Stimulated activated CD8-positive, alpha-beta memory T cell treated with anti-CD3 and anti-CD28 coated beads, Interleukin-7, amount 100 ng/mL, for 48 hours (primary cell): ENCODE results near the gene RFX6.
"Not testable (repeated sequence)": the region's sequence is repeated elsewhere in the genome, so short reads cannot be mapped to it uniquely, and the experiment has no call there.

Experiments used
- DNase-seq, 2 donors: peaks; one replicate each; pipeline ENCODE4 v3.0.0-alpha.2; 2020; ENCODE audit warnings: low read depth in 1 of 2; ENCODE audit errors: extremely low read depth in 1 of 2

Gene RFX6, protein sequence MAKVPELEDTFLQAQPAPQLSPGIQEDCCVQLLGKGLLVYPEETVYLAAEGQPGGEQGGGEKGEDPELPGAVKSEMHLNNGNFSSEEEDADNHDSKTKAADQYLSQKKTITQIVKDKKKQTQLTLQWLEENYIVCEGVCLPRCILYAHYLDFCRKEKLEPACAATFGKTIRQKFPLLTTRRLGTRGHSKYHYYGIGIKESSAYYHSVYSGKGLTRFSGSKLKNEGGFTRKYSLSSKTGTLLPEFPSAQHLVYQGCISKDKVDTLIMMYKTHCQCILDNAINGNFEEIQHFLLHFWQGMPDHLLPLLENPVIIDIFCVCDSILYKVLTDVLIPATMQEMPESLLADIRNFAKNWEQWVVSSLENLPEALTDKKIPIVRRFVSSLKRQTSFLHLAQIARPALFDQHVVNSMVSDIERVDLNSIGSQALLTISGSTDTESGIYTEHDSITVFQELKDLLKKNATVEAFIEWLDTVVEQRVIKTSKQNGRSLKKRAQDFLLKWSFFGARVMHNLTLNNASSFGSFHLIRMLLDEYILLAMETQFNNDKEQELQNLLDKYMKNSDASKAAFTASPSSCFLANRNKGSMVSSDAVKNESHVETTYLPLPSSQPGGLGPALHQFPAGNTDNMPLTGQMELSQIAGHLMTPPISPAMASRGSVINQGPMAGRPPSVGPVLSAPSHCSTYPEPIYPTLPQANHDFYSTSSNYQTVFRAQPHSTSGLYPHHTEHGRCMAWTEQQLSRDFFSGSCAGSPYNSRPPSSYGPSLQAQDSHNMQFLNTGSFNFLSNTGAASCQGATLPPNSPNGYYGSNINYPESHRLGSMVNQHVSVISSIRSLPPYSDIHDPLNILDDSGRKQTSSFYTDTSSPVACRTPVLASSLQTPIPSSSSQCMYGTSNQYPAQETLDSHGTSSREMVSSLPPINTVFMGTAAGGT

DNA sequence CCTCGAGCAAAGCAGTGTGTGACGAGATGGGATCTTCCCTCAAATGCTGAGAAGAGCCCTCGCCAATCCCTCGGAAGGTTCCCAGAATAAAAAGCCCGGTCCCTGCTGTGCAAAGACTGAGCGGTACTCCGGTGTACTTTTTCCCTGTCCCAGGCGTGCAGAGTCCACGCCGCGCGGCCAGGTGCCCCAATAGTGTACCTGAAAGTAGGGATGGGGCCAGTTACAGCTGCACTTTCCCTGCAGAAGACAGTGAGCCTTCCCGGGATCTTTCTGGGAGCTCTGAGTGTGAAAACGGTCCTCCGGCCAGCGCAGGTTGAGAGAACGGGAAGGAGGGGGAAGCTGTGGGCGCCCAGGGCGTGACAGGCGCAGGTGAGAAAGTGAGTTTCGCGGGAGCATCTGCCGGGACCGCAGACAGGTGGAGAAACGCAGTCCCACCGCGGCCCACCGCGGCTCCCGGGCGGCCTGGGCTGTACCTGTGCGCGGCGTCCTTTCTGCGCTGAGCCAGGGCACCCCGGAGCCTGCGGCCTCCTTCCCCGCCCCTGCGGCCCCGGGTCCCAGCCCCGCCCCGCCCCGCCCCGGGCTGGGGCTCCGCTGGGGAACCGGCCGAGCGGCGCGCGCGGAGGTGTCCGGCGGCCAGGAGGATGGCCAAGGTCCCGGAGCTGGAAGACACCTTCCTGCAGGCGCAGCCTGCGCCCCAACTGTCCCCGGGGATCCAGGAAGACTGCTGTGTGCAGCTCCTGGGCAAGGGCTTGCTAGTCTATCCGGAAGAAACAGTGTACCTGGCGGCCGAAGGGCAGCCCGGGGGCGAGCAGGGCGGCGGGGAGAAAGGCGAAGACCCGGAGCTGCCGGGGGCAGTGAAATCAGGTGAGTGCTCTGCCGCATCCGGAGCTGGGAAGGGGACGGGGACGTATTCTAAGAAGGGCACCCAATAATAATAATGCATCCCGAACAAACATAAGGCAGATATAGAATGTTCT, at the start of gene RFX6:
Gene RFX6, plus strand, starts transcription at position 608 of the 977 bp plus-strand sequence. Its CDS starts 34 bp downstream, at position 642.
- no peak for DNase-seq

DNA sequence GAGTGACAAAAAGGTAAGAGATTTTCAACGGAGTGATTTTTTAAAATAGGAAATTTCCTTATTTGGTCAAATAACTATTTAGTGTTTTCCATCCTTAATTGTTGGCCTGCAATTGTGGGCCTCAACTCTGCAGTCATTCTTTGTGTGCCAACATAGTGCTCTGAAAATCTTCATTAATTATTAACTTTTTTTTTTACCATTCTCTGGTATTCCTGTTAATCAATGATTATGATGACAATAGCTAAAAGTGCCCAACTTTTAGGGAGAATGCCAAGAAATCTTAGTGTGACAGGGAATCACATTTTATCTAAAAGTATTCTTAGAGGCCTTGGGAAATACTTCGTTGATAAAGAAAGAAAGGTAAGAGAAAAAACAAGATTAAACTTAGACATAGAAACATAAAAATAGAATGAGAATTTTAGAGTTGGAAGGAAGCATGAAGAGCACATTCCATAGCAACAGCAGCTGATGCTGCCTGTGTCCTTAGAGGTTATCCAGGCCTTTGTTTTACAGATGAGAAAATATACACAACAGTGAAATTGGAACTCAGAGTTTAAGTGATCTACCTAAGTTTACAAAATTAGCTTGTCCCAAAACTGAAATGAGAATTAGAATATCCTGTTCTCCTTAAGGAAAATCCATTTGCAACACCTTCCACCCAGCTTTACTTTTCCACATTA, 49.3 kb upstream of the RFX6 start:
- no peak for DNase-seq

DNA sequence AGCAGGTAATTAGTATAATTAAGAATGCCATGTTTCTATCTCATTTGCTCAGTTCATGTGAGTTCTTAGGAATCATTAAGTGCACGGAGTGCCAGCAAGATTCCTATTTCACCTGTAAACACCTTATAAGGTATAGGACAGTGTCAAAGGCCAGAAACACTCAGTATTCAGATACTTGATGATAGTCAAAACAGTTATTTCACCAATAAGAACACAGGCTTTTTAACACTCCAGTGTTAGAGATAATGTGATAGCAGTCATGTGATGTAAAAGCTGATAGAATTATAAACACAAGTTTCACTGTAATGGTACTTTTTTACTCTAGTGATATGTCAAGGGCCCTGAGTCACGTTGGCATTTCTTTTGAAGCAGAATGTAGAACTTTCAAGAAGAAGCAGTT, 48.1 kb upstream of the RFX6 start, which contains the start of gene GPRC6A:
Gene GPRC6A, minus strand, starts transcription at position 101 of the 400 bp plus-strand sequence. Its CDS starts 70 bp downstream, at position 31.
- DNase-seq = no peak

DNA sequence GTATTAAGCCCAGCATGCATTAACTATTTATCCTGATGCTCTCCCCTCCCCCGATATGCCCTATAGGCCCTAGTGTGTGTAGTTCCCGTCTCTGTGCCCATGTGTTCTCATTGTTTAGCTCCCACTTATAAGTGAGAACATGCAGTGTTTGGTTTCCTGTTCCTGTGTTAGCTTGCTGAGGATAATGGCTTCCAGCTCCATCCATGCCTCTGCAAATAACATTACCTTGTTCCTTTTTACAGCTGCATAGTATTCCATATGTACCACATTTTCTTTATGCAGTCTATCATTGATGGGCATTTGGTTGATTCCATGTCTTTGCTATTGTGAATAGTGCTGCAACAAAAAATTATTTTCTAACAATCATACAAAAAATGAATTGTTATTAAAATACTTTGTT, 42.5 kb upstream of the RFX6 start:
- not testable (repeated sequence) for DNase-seq

DNA sequence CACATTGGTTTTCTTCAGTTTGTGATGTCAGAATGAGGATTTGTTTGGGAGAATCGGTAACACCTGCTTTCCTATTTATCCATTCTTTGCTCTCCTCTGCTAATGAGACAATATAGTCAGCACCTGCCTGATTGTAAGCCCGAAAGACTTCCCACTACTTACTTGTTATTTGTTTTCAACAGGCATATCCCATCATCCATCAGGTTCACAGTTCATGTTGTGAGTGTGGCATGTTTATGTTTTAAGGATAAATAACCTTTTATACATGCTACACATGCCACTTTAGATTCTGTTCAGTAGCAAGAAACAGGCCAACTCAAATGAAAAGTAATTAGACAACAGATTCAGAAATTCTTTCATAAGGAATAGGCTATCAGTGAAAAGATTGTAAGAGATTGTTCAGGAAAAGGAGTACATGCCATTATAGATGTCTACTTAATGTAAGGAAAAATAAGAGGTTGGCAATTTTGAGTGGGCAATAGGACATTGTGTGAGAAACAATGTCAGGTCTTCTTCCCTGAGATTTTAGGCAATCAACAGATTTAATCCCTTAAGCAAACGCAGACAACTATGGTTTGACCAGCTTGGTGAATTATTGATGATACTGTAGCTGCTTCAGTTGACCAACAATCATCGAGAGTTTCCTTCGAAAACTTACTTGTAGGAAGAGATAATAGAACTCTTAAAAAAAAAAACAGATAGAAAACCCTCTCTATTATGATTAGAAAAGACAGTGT, 40.3 kb upstream of the RFX6 start:
- no peak for DNase-seq

DNA sequence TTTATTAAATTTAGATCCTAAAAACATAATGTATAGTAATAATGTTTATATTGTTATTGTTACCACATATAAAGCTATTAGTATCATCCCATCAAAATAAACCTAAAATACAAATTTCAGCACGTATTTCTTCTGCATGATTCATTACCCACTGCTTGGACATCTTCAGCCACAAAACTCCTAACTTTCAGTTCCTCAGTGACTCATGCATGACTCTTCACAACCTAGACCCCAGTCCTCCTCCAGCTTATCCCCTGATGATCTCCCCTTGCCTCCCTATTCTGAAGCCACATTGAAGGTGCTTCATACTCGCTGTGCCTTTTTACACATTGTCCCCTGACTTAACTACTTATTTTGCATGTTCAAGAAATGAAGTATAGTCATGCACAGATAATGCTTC, 37.0 kb upstream of the RFX6 start:
- no peak for DNase-seq

DNA sequence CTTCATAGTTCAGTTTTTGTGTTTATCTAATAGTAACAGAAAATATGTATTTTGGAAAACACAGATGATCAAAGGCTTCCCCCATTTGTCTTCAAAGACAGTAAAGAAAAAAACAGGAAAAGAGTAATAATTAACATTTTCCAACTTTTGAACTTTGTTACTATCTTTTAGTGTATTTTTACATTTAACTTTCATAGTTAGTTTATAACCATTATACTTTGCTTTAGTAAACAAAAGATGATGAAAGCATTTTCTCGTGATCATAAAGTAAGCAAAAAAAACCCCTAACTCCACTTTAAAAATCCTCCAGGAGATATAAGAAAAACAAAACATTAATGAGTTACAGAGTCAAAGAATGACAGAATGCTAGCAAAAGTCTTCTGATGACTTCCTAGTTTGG, 34.6 kb upstream of the RFX6 start:
- no peak for DNase-seq

DNA sequence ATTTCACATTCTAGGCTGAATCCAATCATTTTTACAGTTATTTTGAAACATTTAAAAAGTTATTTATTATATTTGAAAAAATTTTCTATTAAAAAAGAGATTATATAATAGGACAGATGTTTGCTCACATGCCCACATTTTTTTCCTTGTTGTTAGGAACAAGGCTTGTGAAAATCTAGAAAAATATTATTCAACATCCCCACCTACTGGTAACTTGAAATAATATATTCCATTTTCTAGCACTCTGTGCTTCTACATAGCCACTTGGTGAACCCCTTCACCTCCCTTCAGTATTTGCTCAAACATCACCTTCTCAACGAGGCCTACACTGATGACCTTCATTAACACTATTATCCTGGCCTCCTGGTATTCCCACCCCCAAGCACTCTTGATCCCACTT, 29.8 kb upstream of the RFX6 start:
- DNase-seq = no peak

DNA sequence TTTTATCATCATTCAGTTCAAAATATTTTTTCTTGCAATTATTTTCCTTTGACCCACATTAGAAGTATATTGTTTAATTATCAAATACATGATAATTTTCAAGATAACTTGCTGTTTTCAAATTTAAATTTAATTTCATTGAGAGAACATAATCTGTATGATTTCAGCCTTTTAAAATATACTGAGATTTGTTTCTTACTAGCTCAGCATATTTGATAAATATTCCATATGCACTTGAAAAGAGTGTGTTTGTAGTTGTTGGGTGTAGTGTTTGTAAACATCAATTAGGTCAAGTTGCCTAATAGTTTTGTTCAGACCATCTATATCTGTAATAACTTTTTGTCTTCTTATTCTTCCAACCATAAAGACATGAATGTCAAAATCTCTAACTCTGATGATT, 19.0 kb upstream of the RFX6 start:
- DNase-seq = no peak

DNA sequence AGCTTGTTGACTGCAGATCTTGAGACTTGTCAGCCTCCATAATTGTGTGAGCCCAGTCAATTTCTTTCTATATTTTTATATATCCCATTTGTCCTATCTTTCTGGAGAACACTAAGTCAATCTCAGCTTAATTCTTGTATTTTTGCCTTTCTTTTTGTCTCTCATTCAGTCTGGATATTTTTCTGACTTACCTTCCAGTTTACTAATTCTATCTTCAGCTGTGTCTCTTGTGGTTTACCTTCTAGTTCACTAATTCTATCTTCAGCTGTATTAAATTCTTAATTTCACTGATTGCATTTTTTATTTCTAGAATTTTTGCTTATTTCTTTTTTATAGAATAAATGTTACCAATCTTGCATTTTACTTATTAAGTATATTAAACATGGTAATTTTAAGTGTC, 17.8 kb upstream of the RFX6 start:
- no peak for DNase-seq

DNA sequence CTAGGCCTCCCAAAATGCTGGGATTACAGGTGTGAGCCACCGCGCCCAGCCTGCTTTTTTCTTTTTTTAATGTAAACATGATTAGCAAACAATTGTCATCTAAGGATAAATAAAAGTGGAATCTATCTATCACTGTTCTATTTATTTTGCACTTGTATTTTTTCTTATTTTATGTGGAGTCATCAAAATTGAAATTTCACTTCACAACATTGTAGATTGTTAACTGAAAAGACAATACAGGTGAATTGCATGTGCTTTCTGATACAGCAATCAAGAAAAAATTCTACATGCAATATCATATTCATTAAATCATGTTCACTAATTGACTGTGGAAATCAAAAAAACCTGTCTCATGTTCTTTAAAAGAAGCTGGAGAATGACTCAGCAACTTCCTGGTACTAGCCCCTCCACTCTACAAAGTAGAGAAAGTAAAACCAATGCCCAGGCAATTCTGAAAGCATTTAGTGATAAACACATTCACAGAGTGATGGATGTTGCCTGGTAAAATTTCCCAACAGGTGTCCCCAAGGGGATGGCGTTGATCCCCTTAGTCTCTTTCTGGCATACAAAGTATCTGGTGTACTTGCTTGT, 10.7 kb upstream of the RFX6 start:
- DNase-seq = no peak

DNA sequence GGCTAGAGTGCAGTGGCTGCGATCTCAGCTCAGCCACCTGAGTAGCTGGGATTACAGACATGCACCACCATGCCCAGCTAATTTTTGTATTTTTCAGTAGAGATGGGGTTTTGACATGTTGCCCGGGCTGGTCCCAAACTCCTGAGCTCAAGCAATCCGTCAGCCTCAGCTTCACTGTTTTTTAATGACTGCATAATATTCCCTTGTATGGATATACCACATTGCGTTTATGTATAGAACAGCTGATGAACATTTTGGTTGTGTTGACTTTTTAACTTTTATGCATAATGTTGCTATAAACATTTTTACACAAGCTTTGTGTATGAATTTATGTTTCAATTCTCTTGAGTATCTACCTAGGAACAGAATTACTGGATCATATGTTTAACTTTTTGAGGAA, 4.3 kb upstream of the RFX6 start:
- DNase-seq = no peak

DNA sequence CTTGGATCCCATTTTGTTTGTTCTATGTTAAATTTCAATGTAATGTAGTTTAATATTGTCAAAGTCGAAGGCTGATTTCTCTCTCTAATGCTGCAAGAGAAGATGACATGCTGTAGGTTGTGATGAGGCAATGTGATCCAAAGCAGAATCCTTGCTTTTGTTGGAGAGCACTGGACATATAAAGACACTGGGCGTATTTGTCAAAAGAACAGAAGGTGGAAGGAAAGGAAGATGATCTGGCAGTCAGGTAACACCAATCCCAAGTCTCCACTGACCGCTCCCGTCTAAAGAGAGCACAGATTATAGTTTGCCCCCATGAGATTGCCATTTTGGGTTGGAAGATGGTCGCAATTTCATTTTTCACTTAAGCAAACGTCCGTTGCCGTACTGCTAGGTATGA, 935 bp upstream of the RFX6 start:
- DNase-seq = no peak

DNA sequence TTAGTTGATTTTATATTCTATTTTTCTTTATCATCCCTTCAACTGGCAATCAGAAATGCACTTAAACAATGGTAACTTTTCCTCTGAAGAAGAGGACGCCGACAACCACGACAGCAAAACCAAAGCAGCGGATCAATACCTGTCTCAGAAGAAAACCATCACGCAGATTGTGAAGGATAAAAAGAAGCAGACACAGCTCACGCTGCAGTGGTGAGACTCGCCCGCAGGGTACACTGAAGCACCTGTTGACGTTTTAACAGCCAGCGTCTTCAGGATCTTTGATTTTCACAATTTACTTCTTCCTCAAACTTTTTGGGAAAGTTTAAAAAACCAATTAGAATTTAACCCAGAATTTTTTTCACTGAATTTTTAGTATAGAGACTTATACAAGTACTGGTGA, 701 bp downstream of the RFX6 start:
- DNase-seq = no peak

DNA sequence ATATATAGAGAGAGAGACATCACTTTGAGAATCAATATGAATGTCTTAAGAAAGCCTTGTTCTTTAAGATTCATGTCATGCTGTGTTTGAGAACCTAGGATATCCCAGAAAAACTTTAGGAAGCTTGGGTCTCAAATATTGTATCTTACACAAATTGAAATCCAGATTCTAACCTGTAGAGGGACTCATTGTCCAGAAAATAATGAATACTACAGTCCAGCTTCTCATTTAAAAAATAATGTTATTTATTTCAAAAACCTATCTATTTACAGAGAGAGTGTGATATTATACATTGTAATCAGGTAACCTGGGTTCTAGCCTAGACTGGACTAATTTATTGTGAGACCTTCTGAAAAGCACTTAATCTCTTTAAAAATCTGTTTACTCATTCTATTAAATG, 4.2 kb downstream of the RFX6 start:
- DNase-seq = no peak

DNA sequence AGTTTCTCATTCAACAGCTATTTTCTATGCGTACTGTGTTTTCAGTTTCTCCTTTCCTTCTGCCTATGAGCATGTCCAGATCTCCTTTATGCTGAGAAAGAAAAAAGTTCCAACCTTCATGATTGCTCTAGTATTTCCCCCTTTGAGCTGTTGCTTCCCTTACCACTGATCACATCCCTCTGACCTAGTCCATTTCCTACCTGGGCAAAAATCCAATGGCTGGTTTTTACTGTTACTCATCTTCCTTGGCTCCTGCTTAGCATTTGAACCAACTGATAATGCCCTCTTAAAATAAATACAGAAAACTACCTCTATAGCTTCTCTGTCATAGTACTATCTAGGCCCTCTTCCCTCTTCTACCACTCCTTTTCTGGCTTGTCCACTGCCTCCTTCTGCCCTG, 6.0 kb downstream of the RFX6 start:
- DNase-seq = no peak

DNA sequence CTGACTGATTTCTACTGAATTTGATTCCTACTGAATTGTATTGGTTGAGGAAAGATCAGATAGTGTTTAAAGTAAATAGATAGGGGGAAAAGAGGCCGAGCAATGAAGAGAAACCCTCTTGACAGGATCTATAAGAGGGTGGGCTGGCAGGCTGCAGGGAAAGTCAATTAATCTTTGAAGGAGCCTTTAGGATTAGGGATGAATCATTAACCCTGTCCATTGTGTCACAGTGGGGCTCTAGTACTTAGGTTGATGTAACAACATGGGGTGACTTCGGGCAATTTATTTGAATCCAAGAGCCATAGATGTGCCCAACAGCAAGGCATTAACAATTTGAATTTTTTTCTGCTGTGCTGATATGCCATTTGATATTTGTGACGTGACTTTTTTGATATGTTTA, 7.5 kb downstream of the RFX6 start:
- no peak for DNase-seq

DNA sequence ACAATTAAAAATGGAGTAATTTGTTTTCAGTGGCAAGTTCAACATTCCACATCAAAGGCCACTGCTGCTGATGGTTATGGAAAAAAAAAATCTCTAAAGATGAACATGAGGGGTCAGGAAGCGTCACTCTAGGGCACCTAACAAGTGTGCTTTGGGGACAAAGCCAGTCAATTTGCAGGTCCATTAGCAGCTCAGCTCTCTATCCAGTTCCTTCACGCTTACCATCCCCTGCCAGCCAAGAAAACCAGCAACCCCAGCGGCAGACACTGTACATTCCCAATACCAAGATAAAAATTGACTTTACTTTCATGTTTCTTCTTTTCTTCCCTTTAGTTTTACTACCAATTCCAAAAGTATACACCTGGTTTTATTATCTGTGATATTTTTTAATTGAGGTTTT, 10.1 kb downstream of the RFX6 start:
- DNase-seq = no peak

DNA sequence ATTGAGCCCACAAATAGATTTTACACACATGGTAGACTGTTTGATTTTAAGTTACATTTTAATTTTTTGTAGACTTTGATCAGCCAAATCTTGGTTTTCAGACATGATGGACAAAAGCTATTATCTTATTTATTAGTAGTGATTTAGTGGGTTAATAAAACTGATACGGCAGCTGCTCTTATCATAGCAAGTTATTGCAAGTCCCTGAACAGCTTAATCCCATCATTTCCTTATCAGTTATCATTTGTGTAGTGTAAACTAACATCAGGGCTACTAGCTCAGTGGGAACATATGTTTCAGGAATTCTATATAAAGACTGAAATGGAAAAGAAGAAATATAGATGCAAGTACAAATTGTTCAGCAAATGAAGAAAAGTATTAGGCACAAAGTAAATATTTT, 10.9 kb downstream of the RFX6 start:
- DNase-seq = no peak
